Duodenal mucosa (tissue), 2 donors: ENCODE measurements around the gene VARS2.
A peak's percentile ranks its signal among the peaks of the same experiment; 100 is the strongest.
"Not testable (repeated sequence)": the region's sequence is repeated elsewhere in the genome, so short reads cannot be mapped to it uniquely, and the experiment has no call there.

ENCODE experiments used
- H3K27ac ChIP-seq: one replicate; pipeline ENCODE4 v1.7.0; 2013; ENCODE audit warnings: low read depth, low read length
- H3K27me3 ChIP-seq, 2 donors: one replicate each; pipeline ENCODE4 v1.7.0; 2013; ENCODE audit warnings: low read length in 2 of 2, control low read depth in 1 of 2; ENCODE audit not compliant: insufficient read depth in 2 of 2, control insufficient read depth in 1 of 2
- H3K36me3 ChIP-seq, 2 donors: one replicate each; pipeline ENCODE4 v1.7.0; 2013; ENCODE audit warnings: low read length in 2 of 2, control low read depth in 1 of 2; ENCODE audit not compliant: insufficient read depth in 2 of 2, control insufficient read depth in 1 of 2
- H3K4me1 ChIP-seq, 2 donors: one replicate each; pipeline ENCODE4 v1.7.0; 2013; ENCODE audit warnings: low read length in 2 of 2, control low read depth in 1 of 2; ENCODE audit not compliant: insufficient read depth in 2 of 2, control insufficient read depth in 1 of 2
- H3K4me3 ChIP-seq, 2 donors: one replicate each; pipeline ENCODE4 v1.7.0; 2013; ENCODE audit warnings: low read length in 2 of 2, low read depth in 1 of 2
- H3K9ac ChIP-seq, 2 donors: one replicate each; pipeline ENCODE4 v1.7.0; 2013; ENCODE audit warnings: low read length in 2 of 2, low read depth in 1 of 2
- H3K9me3 ChIP-seq, 2 donors: one replicate each; pipeline ENCODE4 v1.7.0; 2013; ENCODE audit warnings: low read length in 2 of 2, control low read depth in 1 of 2; ENCODE audit not compliant: control insufficient read depth in 1 of 2

VARS2 gene

DNA sequence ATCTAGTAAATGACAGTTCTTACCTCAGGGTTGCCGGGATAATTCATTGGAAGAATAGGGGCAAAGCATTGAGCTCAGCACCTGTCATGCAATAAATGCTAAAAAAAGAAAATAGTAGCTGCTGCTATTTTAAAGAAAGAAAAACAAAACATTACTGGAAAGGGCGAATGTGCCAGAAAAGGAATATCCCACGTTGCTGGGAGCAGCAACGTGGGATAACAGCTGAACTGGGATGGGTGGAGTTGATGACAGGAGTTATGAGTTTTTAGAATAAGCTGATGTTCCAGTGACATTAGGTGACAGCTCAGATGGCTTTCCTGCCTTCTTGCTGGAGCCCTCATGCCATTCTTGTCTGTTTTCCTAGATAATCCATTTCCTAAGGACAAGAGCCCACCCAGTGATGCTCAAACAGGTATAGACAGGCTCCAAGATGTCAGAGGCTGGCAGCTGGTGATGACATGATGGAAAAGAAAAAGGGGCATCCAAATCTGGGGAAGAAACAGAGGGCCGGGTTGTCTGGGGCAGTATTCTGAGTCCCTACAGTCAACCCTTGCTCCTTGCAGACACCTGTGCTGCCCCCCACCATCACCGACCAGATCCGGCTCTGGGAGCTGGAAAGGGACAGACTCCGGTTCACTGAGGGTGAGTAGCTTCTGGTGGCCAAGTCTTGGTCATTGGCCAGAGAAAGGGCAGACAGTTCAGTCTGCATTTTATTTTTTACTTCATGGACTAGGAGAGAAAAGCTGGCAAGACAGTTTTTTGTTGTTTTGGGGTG lies 1.1 kb upstream of the VARS2 start:
- H3K27ac ChIP-seq = no peak overlapping the region
- peak overlapping the region; percentile 75 to 79 for H3K9ac ChIP-seq
- H3K4me1 ChIP-seq = peaks cover 32 to 44% of the 10 kb centered on the region in 2 donors
- peaks cover 4 to 40% of the 10 kb centered on the region in 2 donors for H3K36me3 ChIP-seq
- peak overlapping the region in 1 of 2 donors; percentile 92 for H3K4me3 ChIP-seq
- no peaks in the 10 kb centered on the region for H3K27me3 ChIP-seq
- no peaks in the 10 kb centered on the region for H3K9me3 ChIP-seq

DNA sequence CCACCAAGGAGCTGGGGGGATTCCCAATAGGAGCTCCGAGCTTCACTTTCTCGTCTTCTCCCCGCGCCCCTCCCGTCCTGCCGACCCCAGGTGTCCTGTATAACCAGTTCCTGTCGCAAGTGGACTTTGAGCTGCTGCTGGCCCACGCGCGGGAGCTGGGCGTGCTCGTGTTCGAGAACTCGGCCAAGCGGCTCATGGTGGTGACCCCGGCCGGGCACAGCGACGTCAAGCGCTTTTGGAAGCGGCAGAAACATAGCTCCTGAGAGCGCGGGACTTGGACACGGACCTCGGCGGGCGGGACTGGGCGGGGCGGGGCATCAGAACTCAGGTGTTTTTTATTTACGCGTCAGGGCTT lies 340 bp upstream of the VARS2 start:
- H3K4me1 ChIP-seq = peaks cover 29 to 38% of the 10 kb centered on the region in 2 donors
- H3K4me3 ChIP-seq = peak overlapping the region; percentile 88 to 92
- H3K9me3 ChIP-seq = no peaks in the 10 kb centered on the region
- H3K36me3 ChIP-seq = peaks cover 9 to 43% of the 10 kb centered on the region in 2 donors
- H3K9ac ChIP-seq = peak overlapping the region; percentile 75 to 79
- H3K27me3 ChIP-seq = no peaks in the 10 kb centered on the region
- peak overlapping the region; percentile 82 for H3K27ac ChIP-seq

DNA sequence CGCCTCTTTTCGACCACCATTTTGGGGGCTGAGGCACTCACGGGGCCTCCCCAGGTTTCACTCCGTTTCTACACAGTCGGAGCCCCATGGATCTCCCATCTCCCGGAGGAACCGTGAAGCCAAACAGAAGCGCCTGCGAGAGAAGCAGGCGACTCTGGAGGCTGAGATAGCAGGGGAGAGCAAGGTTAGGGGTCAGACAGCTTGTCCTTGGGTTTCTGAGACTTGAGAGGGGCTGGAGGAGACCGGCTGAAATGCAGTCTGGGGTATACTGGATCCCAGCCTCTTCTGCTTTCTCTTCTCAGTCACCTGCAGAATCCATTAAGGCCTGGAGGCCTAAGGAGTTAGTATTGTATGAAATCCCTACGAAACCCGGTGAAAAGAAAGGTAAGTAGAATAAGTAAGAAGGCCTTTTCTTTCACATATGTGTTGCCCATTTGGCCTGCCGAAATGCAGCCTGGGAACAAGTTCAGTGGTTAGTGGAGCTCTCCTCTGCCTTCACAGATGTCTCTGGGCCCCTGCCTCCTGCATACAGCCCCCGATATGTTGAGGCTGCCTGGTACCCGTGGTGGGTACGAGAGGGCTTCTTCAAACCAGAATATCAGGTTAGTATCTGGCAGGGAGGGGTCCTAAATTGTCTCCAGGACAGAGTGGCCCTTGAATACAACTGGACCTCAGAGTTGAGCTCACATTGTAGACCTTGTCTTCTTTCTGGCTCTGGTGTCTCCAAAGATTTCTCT lies 984 bp downstream of the VARS2 start:
- Histone ChIP-seq H3K4me3 (peak overlapping the region; percentile 88 to 92), H3K27ac (peak overlapping the region; percentile 82), H3K9me3 (no peaks in the 10 kb centered on the region), H3K9ac (peak overlapping the region; percentile 76 to 81), H3K27me3 (no peaks in the 10 kb centered on the region), H3K4me1 (peaks cover 22 to 31% of the 10 kb centered on the region in 2 donors), H3K36me3 (peaks cover 15 to 50% of the 10 kb centered on the region in 2 donors)

DNA sequence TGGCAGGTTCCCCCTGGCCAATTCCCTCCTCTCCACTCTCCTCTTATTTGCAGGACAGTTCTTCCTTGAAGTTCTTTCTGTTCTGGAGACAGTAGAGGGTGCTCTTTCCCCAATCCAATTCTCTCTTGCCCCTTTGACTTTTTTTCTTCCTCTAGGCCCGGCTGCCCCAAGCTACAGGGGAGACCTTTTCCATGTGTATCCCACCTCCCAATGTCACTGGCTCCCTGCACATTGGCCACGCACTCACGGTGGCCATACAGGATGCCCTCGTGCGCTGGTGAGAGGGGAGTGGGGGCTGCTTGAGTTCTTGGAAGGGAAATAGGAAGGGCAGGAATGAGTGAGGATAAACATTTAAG lies 1.5 kb downstream of the VARS2 start:
- peaks cover 19 to 51% of the 10 kb centered on the region in 2 donors for H3K36me3 ChIP-seq
- no peaks in the 10 kb centered on the region for H3K27me3 ChIP-seq
- peak overlapping the region; percentile 76 to 81 for H3K9ac ChIP-seq
- no peaks in the 10 kb centered on the region for H3K9me3 ChIP-seq
- peak overlapping the region in 1 of 2 donors; percentile 92 for H3K4me3 ChIP-seq
- peaks cover 22 to 31% of the 10 kb centered on the region in 2 donors for H3K4me1 ChIP-seq
- H3K27ac ChIP-seq = no peak overlapping the region

DNA sequence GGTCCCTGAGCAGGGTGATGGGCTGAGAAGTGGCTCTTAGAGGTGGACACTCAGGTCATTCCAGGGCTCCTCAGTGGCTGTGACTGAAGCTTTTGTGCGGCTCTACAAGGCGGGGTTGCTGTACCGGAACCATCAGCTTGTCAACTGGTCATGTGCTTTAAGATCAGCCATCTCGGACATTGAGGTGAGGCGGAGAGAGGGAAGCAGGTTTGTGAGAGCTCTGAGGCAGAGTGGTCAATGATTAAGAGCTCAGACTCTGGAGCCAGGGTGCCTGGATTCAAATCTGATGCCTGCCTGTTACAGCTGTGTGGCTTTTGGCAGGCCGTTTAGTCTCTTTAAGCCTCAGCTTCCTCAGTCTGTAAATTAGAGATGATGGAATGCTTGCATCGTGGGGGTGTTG lies 3.0 kb downstream of the VARS2 start:
- Histone ChIP-seq H3K27ac (no peak overlapping the region), H3K9me3 (no peaks in the 10 kb centered on the region), H3K9ac (no peak overlapping the region), H3K4me1 (peaks cover 22 to 31% of the 10 kb centered on the region in 2 donors), H3K27me3 (no peaks in the 10 kb centered on the region), H3K4me3 (no peak overlapping the region), H3K36me3 (peaks cover 31 to 52% of the 10 kb centered on the region in 2 donors)

DNA sequence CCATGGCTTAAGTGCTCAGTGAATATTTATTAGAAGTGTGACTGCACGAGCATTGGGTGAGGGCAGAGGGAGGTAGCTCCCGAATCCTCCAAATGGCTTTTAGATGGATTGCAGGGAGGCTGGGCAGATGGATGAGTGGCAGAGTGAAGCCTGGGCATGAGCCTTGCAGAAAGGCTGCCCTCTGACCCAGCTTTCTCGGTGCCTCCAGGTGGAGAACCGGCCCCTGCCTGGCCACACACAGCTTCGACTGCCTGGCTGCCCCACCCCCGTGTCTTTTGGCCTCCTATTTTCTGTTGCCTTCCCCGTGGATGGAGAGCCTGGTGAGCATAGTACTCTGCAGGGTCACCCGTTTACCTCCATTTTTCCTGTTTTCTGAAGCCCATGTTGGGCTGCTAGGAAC lies 3.4 kb downstream of the VARS2 start:
- Histone ChIP-seq H3K27me3 (no peaks in the 10 kb centered on the region), H3K36me3 (peaks cover 33 to 54% of the 10 kb centered on the region in 2 donors), H3K4me3 (no peak overlapping the region), H3K9me3 (no peaks in the 10 kb centered on the region), H3K4me1 (peaks cover 22 to 31% of the 10 kb centered on the region in 2 donors), H3K9ac (no peak overlapping the region), H3K27ac (no peak overlapping the region)

DNA sequence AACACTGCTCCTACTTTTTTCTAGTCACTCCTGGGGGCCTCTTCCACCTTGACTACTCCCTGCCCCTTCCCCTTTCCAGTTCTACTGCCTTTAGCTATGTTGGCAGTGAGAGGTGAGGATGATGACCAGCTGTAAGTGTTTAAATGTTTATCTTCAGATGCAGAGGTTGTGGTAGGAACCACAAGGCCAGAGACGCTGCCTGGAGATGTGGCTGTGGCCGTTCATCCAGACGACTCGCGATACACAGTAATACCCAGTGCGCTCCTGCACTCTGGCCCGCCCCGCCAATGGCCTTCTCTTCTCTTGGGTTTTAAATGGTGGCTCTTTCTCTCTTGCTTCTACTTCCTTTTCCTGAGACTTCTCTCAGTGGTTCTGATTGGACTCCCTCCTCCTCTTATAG lies 4.6 kb downstream of the VARS2 start:
- no peak overlapping the region for H3K4me3 ChIP-seq
- peaks cover 43 to 63% of the 10 kb centered on the region in 2 donors for H3K36me3 ChIP-seq
- no peak overlapping the region for H3K9ac ChIP-seq
- H3K4me1 ChIP-seq = peaks cover 15 to 25% of the 10 kb centered on the region in 2 donors
- H3K27ac ChIP-seq = no peak overlapping the region
- no peaks in the 10 kb centered on the region for H3K9me3 ChIP-seq
- H3K27me3 ChIP-seq = no peaks in the 10 kb centered on the region

DNA sequence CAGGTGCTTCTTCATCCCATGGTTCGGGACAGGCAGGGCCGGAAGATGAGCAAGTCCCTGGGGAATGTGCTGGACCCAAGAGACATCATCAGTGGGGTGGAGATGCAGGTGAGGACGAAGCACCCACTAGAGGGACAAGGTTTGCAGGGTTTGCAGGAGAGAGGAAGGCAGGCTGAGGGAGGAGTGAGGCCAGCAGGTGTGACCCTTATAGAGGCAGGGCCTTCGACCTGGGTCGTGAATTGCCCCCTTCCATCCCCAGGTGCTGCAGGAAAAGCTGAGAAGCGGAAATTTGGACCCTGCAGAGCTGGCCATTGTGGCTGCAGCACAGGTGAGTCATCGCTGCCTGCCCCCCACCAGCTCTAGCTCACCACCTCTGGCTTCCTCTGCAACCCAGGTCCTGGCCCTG lies 8.4 kb downstream of the VARS2 start:
- H3K36me3 ChIP-seq = peaks cover 46 to 82% of the 10 kb centered on the region in 2 donors
- no peak overlapping the region for H3K27ac ChIP-seq
- no peaks in the 10 kb centered on the region for H3K4me1 ChIP-seq
- no peaks in the 10 kb centered on the region for H3K9me3 ChIP-seq
- H3K27me3 ChIP-seq = no peaks in the 10 kb centered on the region
- no peak overlapping the region for H3K4me3 ChIP-seq
- H3K9ac ChIP-seq = no peak overlapping the region

DNA sequence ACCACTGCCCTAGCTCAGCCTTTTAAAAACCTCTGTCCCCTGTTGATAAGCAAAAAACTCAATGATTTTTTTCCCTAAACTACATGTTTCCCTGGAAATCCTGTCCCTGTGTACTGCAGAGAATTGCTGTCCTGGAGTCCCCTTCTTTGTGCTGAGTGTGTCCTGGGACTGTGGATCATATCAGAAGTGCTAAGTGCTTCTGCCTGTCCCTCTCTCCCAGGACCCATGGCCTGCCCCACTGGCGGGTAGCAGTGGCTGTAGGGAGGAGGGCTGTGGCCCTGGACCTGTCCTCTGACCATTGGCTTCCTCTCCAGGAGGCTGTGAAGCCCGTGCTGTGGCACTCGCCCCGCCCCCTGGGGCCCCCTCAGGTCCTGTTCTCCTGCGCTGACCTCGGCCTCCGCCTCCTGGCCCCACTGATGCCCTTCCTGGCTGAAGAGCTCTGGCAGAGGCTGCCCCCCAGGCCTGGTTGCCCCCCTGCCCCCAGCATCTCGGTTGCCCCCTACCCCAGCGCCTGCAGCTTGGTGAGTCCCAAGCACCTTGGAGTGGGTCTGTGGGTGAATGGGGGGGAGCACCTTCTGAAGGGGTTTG lies 10.1 kb downstream of the VARS2 start:
- not testable (repeated sequence) for H3K27ac ChIP-seq, H3K4me1 ChIP-seq, H3K27me3 ChIP-seq, H3K4me3 ChIP-seq, H3K9me3 ChIP-seq, H3K9ac ChIP-seq
- H3K36me3 ChIP-seq = peaks cover 41 to 70% of the 10 kb centered on the region in 2 donors

DNA sequence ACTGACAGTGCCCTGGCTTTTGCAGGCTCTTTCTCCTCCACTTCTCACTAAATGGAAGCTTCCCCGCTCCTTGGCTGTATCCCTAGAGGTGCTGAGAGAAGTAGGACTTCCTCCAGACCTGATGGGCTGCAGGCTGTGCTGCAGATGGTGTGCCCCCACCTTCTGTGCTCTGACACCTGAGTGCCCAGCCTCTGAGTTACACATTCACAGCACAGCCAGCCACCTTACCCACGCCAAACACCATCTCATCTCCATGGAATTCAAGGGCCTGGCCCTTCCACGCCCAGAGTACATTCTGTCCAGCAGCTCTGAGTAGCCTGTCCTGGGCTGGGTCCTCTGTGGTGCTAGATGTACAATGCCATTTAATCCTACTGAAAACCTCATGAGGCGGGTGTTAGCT lies 12.6 kb downstream of the VARS2 start:
- no peaks in the 10 kb centered on the region for H3K27me3 ChIP-seq
- no peak overlapping the region for H3K9ac ChIP-seq
- H3K27ac ChIP-seq = no peak overlapping the region

More for the DNA sequence above, 12.6 kb downstream of the VARS2 start:
- H3K4me3 ChIP-seq = no peak overlapping the region
- H3K9me3 ChIP-seq = peaks cover 4 to 6% of the 10 kb centered on the region in 2 donors
- peaks cover 19 to 46% of the 10 kb centered on the region in 2 donors for H3K36me3 ChIP-seq
- H3K4me1 ChIP-seq = no peaks in the 10 kb centered on the region
